ENCODE data around the gene CES1.
"Not testable (repeated sequence)": the region's sequence is repeated elsewhere in the genome, so short reads cannot be mapped to it uniquely, and the experiment has no call there.

Gene CES1

DNA sequence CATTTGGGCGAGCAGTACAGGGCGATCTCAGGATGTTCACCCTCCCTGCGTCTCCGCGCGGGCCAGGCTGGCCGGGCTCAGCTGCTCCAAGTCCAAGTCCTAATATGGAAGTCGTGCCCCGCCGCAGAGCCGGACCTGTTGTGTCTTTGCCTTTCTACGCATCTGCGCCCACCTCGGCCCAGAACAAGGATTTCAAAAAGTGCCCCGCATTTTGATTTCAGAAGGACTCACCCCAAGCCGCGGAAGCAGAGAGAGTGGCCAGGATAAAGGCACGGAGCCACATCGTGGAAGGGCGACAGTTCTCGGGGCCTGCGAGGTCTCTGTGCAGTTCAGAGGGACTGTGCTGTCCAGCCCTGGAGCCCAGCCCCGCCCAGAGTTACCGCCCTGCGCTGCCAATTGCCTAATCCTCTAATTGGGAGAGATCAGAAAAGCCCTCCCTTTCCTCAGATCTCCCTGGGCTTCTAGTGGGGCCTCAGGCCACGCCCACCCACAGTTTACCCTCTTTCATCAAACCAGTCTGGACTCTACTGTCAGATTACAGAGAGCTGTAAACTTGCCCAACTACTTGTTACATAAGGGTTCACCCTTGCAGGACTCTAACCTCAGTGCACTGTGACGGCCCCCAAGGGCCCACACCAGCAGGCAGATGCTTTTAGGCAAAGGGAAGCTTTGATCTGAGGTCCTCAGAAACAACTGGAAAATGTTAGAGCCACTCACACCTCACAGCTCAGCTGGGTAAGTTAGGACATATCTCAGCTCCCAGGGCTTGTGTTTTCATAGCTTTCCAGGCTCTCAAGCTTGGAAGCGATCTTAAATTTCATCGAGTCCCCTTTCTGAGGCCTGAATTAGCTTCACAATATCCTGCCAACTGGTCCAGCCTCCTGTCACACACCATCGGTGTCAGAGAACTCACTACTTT lies at the start of gene CES1:
Gene CES1 (minus strand): TSS at position 324 of the 919 bp plus-strand sequence. CDS start 41 bp downstream, at position 283.
- DNase-seq (ENCODE audit: low read depth in 2 of 2), result no peak

DNA sequence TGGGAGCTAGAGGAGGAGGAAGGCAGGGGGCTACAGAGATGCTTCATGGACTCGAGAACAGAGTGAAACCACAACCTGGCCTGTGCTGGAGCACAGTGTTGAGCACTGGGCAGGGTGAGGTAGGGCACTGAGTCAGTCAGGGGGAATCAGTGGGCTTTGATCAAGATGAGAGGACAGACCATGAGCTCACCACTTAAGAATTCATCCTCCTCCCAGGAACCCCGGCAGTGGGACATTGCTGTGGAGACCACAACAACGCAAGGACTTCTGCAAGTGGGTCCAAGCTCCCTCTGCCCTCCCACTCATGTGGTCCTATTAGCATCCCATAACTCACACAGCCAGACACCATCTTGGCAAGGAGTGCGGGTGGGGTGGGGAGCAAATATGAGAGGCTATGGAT lies 44.0 kb upstream of the CES1 start:
- DNase-seq (ENCODE audit: low read depth in 2 of 2), result no peak

DNA sequence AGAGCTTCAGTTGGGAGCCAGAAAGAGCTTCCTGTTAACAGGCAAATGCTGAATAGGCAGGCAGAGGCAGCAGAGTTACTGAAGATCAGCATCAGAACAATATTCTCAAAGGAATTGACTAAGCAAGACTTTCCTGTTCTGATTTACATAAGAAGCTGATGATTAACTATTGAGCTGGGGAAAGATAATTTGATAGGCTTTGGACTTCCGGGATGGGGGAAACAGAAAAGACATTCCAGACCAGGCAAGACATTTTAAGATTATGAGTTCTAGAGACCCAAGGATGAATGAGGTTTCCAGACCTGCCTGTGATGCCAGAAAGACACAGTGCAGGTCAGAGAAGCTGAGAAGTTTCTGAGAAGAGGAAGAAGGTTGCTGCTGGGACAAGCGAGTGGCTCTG lies 42.4 kb upstream of the CES1 start, which contains the start of gene CES5A:
Gene CES5A (minus strand): TSS at position 101 of the 400 bp plus-strand sequence. CDS start 152 bp downstream, outside the sequence.
- DNase-seq (ENCODE audit: low read depth in 2 of 2), result no peak

DNA sequence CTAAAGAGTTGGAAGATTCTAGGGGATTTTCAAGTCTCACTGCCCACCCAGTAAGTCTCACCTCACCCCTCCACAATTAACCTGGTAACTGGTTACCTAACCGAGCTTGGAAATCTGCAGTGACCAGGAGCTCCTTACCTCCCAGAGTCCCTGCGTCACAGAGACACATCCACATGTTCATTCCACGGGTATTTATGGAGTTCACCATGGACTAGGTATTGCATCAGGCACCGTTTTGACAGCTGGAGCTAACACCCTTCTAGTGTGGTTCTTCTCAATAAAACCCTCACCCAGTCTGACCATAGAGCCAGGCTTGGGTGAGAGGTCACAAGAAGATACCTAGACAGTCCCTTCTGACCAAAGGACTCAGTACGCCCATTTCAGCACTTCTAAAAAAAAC lies 40.2 kb upstream of the CES1 start:
- no peak for DNase-seq (ENCODE audit: low read depth in 2 of 2)

DNA sequence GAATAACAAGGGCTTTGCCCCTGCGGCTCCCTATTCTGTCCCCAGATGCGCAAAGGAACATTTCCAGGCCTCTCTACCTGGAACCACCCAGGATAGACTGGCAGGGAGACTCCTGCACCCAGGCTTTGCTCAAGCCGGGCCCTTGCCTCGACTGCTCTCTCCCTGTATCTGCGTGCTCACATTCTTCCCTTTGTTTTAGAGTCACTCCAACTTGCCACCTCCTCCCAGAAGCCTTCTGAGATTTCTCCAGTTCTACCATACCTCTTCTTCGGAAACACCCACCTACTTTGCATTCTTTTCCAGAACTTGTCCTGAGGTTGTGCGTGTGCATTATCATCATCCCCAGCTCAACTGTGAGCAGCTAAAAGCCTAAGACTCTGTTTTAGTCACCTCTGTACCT lies 39.2 kb upstream of the CES1 start:
- no peak for DNase-seq (ENCODE audit: low read depth in 2 of 2)

DNA sequence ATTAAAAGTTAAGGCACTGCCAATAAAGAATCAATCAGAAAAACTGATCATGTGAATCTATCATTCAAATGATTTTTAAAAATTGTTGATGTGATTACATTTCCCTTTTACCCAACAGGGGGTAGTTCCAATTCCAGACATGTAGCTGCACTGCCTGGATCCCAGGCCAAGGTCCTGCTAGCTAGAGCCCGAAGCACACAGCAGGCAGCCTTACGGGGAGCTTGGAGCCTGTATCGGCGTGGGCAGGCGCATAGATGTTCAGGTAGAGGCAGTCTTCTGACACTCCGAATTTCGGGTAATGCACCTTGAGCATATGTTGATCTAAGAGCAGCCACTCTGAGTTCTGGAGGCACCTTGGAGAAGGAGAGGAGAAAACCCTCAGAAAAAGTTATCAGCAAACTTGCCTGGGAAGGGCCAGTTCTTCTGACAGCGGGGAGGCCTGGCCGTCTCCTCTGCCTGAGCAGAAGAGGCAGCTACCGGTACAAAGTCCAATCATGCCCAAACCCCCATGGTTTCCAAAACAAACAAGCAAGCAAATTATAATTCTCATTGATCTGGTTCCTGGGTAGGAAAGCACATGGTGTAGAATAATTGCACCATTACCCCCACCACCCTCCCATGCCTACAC lies 38.6 kb upstream of the CES1 start:
- no peak for DNase-seq (ENCODE audit: low read depth in 2 of 2)

DNA sequence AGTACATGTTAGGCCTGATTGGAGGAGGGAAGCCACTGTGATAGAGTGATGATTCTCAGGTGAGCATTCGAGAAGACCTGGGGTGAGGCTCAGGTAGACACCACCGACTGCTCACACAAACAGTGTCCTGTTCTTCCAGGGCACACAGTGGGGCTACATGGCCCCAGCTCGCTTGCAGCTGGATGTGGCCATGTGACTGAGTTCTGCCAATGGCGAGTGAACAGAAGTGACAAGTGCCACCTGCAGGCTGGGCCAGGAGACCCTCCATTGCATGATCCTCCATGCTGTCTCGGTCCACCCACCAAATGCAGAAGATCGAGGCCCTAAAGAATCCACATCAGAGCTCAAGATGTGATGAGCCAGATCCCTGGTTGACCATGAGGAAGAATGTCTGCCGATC lies 36.1 kb upstream of the CES1 start:
- no peak for DNase-seq (ENCODE audit: low read depth in 2 of 2)

DNA sequence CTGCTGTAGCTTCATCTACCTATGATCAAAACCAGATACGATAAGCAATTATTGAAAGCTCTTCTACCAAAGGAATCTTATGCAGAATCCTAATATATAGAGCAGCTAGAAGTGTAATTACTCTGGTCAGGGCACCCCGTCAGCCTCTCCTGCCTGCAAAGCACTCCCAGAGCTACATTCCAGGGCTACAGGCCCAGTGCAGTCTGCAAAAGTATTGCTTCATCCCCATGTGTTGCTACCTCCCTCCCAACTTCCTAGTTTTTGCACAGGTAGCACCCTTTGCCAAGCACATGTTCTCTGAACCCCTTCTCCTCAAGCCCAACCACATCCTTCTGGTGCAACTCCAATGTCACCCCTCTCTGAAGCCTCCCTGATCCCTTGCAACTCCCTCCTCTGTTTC lies 35.2 kb upstream of the CES1 start:
- DNase-seq (ENCODE audit: low read depth in 2 of 2), result no peak

DNA sequence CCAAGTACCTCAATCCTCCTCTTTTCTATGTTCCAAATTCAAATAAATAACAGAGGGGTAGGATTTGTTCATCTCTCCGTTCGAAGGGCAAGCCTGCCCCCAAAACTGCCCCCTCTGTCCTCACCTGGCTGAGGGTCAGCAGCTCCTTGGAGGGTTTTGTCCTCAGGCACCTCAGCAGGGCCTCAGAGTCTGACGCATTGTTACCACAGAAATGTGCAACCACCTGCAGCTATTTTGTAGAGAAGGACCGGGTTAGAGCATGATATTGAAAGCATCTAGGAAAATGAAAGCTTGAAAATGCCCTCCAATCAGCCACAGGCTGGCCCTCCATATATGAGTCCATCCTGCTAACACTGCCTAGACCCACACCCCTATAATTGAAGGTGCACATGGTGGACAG lies 28.4 kb upstream of the CES1 start:
- no peak for DNase-seq (ENCODE audit: low read depth in 2 of 2)

DNA sequence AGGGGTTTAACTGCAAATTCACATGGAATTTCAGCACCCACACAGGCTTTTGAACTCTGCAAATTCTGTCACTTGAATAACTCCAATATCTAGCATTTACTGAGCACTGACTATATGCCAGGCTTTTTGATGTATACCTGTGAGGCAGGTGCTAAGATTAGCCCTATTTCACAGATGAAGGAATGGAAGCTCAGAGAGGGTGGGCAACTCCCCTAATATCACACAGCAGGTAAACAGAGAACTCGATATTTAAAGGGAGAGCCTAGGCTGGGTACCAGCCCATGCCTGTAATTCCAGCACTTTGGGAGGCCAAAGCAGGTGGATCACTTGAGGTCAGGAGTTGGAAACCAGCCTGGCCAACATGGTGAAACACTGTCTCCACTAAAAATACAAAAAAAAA lies 24.8 kb upstream of the CES1 start:
- not testable (repeated sequence) for DNase-seq (ENCODE audit: low read depth in 2 of 2)

DNA sequence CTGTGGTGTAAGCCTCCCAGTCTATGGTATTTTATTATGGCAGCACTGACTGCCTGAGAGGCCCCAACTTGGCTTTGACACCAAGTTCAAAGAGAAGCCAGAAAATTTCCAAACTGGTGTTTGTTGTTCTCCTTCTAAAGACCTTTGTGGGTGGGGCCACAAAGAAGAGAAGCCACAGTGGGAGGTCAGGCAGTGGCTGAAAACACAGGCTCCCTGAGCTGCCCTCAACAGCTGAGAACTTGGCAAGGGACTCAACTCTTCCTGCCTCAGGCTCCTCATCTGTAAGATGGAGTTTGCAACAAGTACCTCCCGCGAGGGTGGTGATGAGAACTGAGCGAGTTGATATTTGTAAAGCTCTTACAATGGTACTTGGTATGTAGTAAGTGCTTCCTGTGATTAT lies 24.1 kb upstream of the CES1 start:
- DNase-seq (ENCODE audit: low read depth in 2 of 2), result no peak

DNA sequence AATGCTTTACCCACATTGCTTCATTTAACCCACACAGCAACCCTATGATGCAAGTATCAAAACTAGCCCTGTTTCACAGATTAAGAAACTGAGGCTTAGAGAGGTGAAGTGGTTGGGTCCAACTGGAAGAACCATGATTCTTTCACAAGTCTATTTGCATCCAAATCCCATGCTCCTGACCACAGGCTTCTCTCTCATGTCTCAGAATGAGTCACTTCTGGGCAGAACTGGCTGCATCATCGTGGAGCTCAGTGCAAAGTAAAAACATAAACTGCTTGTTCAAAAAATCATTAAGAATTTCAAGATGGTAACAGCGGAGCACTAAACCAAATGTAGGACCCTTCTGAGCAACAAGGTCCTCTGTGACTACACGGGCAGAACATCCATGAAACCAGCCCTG lies 20.2 kb upstream of the CES1 start:
- no peak for DNase-seq (ENCODE audit: low read depth in 2 of 2)

DNA sequence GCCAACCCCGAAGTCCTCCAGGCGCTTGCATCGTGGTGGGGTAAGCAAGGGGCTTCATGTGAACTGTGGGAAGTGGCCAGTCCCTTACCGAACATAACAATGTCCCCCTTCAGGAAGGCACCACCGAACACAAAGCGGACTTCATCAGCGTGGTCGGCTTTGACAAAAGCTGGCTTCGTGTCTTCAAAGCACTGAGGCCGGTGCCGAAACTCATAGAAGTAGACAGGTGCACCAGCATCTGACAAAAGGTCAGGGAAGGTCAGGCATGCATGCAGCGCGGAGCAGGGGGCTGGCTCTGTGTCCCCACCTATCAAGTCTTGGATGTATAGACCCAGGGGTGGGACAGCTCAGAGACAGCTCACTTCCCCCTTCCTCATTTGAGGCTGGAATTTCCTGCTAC lies 16.6 kb upstream of the CES1 start:
- DNase-seq (ENCODE audit: low read depth in 2 of 2), result no peak

DNA sequence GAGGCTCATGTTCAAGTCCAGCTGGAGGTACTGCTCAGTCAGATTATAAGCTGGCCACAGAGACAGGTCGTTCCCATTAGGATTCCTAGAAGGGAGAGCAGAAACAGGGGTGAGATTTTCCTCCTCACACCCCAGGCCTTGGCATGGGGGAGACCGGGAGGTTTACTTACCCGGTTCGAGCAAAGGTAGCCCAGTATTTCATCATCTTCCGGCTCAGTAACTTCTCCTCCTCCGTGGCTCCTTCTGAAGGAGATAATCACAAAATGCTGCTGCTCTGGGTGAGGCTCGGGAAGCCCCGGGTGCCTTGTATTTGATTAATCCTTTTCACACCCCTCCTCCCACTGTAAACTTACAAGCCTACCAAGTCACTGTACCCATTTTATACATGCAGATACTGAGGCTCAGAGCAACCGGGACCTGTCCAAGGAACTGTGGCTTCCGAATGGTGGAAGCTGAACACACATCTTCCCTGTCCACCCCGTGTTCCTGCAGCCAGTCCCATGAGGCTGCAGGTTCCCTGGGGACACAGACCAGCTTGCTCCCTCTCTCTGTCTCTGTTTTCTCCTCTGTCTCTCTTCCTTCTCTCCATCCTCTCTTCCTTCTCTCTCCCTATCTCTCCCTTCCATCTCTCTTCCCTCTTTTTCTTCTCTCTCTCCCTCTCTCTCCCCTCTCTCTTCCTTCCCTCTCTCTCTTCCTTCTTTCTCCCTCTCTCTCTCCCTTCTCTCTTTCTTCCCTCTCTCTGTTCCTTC lies 13.9 kb upstream of the CES1 start:
- no peak for DNase-seq (ENCODE audit: low read depth in 2 of 2)

DNA sequence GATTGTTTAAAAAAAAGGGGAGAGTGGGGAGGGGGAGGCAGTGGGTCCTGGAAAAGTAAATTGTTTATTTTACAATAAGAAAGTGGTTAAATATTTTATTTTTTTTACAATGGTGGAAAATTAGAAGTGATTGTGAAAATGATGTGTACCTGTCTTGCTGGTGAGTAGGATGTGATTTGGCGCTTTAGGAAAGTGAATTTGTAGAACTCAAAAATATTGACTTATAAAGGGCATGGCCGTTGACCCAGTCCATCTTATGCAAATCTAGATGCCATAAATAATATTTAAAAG lies 10.2 kb upstream of the CES1 start:
- DNase-seq (ENCODE audit: low read depth in 2 of 2), result no peak

DNA sequence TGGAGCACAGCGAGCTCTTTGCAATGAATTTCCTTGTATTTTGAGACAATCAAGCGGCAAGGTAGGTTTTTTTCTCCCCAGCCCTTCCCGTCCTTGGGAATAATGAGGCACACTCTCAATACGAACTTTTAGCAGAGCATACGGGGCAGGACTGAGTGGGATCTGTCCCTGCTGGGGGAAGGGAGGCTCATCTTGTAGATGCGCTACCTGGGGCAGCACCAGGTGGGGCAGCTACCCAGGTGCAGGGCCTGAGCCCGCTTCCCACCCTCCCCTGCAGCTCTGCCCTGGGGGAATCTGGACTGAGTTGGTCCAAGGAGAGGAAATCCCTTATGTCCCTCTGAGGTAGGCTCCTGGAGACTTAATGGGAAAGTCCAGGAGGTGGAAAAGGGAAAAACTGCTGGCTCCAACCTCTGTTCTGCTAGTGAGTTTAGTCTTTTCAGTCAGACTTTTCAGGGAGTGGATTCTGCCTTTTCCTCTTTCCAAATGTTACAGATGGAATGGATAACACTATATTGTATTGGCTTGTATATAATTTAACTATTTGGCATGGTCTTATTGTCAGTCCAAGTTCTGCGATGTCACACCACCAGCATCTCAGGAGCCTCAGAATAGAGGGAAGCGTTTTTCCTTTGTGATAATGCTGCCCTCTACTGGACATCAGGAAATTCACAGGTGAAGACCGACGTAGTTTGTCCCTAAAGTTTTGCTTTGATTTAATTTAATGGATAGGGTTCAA lies 9.6 kb upstream of the CES1 start:
- no peak for DNase-seq (ENCODE audit: low read depth in 2 of 2)

DNA sequence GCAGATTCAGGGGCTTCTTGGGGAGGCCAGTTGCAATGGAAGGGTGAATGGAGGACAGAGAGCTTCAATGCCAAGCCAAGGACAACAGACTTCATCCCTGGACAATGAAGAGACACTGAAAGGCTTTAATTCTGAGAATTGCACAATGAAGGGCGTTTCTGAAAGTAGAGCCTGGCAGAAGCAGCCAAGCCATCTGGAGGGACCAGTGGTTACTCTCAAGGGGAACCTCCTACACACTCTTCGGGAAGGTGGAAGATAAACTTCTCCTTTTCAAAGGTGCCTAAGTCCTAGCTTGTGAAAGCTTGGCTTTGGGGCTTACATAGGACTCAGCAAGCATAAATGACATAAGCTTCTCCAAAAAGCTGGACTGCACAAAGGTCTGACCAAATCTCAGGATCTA lies 6.2 kb upstream of the CES1 start:
- DNase-seq (ENCODE audit: low read depth in 2 of 2), result no peak

DNA sequence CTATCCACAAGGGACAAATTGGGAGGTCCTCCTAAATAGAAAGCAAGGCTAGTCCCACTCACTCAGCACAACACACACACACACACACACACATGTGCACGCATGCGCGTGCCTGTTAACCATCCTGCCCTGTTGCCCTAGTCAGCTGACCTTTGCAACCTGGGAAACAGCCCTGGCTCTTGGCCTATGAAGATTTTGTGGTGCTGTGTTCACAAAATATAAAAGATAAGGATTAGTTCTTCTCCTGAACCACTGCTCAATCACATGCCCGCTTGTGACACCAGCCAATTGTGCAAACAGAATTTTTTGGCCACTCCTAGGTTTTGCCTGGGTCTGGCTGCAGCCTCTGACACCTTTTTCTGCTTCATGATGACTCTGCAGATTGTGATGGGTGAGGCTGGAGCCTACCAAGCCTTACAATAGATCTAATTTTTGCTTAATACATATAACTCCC lies 3.3 kb upstream of the CES1 start:
- no peak for DNase-seq (ENCODE audit: low read depth in 2 of 2)

DNA sequence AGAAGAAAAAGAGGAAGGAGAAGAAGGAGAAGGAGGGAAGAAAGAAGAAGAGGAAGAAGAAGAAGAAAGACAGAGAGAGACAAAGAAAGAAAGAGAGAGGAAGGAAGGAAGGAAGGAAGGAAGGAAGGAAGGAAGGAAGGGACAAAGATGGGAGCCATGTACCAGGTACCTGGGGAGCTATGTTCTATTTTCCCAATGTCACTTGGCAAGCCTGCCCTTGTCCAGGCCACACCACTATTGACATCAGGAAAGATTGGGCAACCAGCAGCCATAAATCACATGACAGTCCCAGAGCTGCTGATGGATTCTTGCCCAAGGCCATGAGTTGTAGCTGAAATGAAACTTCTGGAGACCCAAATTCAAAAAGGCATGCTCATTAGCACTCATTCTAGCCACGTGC lies 2.7 kb upstream of the CES1 start:
- no peak for DNase-seq (ENCODE audit: low read depth in 2 of 2)

DNA sequence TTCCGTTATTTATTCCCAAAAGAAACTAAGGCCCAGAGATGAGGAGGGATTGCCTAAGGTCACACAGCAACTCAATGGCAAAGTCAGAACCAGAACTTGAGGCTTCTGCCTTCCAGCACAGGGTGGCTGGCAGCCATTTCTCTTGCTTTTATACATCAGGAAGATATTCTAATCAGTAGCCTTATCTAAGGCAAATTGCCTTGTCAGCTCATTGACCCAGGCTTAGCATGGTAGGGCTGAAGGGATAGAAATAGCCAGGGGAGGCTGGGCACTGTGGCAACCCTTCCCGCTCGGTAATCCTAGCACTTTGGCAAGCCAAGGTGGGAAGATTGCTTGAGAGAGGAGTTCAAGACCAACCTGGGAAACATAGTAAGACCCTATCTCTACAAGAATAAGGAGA lies 2.3 kb upstream of the CES1 start:
- DNase-seq (ENCODE audit: low read depth in 2 of 2), result not testable (repeated sequence)

DNA sequence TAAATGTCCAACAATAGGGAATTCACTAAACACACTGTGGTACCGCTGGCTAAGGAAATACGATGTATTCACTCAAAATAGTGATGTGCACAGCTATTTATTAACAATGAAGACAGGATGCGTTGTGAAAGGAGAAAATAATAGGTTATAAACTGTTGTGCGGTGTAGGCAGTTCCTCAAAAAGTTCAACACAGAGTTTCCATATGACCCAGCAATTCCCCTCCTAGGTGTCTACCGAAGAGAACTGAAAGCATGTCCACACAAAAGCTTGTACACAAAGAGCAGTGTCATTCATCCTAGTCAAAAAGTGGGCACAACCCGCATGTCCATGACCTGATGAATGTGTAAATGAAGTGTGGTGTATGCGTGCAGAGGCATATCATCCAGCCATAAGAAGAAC lies 1.2 kb upstream of the CES1 start:
- DNase-seq (ENCODE audit: low read depth in 2 of 2), result no peak

DNA sequence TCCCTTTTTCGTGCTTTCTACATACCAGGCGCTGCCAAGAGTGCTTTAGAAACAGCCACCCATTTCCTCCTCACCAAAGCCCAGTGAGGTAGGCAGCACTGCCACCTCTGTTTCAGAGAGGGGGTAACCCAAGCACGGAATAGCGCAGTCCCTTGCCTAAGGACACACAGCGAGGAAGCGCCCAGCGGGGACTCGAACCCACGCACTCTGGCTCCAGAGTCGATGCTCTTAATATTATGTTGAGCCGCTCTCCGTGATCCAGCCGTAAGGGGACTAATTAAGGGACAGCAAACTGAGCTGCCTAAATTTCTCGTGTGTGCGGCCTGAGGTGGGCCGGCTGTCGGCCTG lies 497 bp downstream of the CES1 start:
- no peak for DNase-seq (ENCODE audit: low read depth in 2 of 2)
